Measurements from ENCODE around the gene C16orf46. TPM values are rescaled to one million over a fixed set of nuclear protein-coding genes. Genes with fewer than 3 reads are reported as not detected.

C16orf46 gene
- total RNA-seq, 1 experiment from 2014 or later: 0.69 TPM

DNA sequence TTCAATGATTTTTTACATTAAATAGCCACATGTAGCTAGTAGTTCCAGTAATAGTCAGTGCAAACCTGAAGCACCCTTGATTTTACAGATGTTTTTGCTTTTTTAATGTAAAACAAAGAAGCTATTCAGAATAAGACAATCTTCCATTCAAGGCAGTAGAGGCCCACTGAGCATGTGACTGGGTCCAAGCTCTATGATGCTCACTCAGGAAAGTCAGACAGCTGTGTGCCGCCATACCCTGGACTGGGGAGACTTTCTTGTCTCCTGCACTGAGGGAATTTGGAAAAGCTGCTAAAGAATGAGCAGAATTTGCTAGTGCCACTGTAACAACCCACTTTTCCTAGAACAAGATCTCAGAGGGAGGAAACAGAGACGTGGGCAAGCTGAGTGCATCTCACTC, 58.5 kb downstream of the C16orf46 start:
- no peak for DNase-seq
- Histone ChIP-seq H3K36me3 (replicated peaks; ENCODE audit: control insufficient read depth, insufficient read depth, low read length) (peaks cover 37% of the 10 kb centered on the region), H3K4me3 (ENCODE audit: insufficient read depth, low read depth, low read length) (no peak overlapping the region), H3K27me3 (ENCODE audit: control insufficient read depth, insufficient read depth, low read length) (no peaks in the 10 kb centered on the region)

- no peaks in the 10 kb centered on the region for H3K27me3 ChIP-seq (ENCODE audit: control insufficient read depth, insufficient read depth, low read length)
- no peak overlapping the region for H3K4me3 ChIP-seq (ENCODE audit: insufficient read depth, low read depth, low read length)
- H3K36me3 ChIP-seq (replicated peaks; ENCODE audit: control insufficient read depth, insufficient read depth, low read length): peaks cover 34% of the 10 kb centered on the region
- DNase-seq: no peak
Observed at GRCh38 chr16:81014672-81015071, 62.4 kb downstream of the C16orf46 start.

- H3K36me3 ChIP-seq (replicated peaks; ENCODE audit: control insufficient read depth, insufficient read depth, low read length): peaks cover 25% of the 10 kb centered on the region
Observed at GRCh38 chr16:81012974-81013373, 64.1 kb downstream of the C16orf46 start.

More at GRCh38 chr16:81012974-81013373, 64.1 kb downstream of the C16orf46 start:
- Histone ChIP-seq H3K4me3 (ENCODE audit: insufficient read depth, low read depth, low read length) (no peak overlapping the region), H3K27me3 (ENCODE audit: control insufficient read depth, insufficient read depth, low read length) (no peaks in the 10 kb centered on the region)
- no peak for DNase-seq

Other genes with a start within 250 kb of the C16orf46 start
- 83.3 and 84.0 TPM in 2 replicates for gene CMC2, start 70.4 kb downstream of the C16orf46 start, total RNA-seq (2014; rRNA removed; shearing (Covaris generic))
- gene CENPN, start 70.0 kb downstream of the C16orf46 start, total RNA-seq (2014; rRNA removed; shearing (Covaris generic)): 59.5 and 64.2 TPM in 2 replicates
- 54.8 and 59.7 TPM in 2 replicates for gene ATMIN, start 41.4 kb downstream of the C16orf46 start, total RNA-seq (2014; rRNA removed; shearing (Covaris generic))
- 54.5 and 79.0 TPM in 2 replicates for gene GCSH, start 19.2 kb upstream of the C16orf46 start, total RNA-seq (2014; rRNA removed; shearing (Covaris generic))
- 0.10 and 0.63 TPM in 2 replicates for gene BCO1, start 161.5 kb upstream of the C16orf46 start, total RNA-seq (2014; rRNA removed; shearing (Covaris generic))
- 8.7 and 10.9 TPM in 2 replicates for gene GAN, start 237.7 kb upstream of the C16orf46 start, total RNA-seq (2014; rRNA removed; shearing (Covaris generic))

Data from H7 (cell line).